ENCODE data around the gene TBC1D2B.

DNA sequence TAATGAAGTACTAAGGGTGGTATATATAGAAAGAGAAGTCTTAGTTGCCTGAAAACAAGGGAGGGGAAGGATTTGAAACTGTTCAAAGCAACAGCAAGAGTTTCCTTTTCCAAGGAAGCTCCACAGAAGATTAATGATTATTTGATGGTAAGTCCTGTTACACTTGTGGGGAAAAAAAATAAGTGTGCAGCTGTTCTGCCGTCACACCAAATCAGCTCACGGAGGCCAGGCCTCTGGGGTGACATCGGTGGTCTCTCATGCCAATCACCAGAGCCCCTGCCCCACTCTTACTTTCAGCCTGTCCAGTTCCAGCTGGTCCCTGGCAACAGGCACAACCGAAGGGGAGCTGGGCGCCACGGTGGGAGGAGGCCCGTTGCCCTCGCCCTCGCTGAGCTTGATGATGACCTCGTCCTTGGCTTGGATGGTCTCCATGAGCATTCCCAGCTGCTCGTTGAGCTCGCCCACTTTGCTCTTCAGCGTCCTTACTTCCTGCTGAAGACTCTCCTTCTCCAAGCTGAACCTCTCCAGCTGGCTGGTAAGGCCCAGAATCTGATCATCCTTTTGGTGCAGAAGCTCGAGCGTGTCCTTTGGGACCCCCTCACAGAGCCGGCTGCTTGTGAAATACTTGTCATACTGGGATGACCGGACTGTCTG is 53.5 kb downstream of the TBC1D2B start:
- TF ChIP-seq EZH2 (IDR thresholded peaks at IDR 0.05; ENCODE audit: low read length), result no peak
- TF ChIP-seq, protein P1, sequence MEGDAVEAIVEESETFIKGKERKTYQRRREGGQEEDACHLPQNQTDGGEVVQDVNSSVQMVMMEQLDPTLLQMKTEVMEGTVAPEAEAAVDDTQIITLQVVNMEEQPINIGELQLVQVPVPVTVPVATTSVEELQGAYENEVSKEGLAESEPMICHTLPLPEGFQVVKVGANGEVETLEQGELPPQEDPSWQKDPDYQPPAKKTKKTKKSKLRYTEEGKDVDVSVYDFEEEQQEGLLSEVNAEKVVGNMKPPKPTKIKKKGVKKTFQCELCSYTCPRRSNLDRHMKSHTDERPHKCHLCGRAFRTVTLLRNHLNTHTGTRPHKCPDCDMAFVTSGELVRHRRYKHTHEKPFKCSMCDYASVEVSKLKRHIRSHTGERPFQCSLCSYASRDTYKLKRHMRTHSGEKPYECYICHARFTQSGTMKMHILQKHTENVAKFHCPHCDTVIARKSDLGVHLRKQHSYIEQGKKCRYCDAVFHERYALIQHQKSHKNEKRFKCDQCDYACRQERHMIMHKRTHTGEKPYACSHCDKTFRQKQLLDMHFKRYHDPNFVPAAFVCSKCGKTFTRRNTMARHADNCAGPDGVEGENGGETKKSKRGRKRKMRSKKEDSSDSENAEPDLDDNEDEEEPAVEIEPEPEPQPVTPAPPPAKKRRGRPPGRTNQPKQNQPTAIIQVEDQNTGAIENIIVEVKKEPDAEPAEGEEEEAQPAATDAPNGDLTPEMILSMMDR (optimal IDR thresholded peaks at IDR 0.05 in 1 of 3, IDR thresholded peaks at IDR 0.05 in 1 of 3, conservative IDR thresholded peaks at IDR 0.05 in 1 of 3; ENCODE audit: extremely low read depth in 1 of 3, insufficient read depth in 2 of 3, low read length in 3 of 3), result no peak

Measured in keratinocyte (primary cell).